Mesenchymal stem cell (in vitro differentiated cells and primary cell): ENCODE results near the gene ADA.

Experiments used
- DNase-seq: peaks from one replicate; pipeline ENCODE4 v3.0.0-alpha.2; 2013
- H2AFZ ChIP-seq: one replicate; pipeline ENCODE4 v1.6.1; 2013; ENCODE audit warnings: low read depth, mild to moderate bottlenecking, control low read depth, inconsistent platforms, low read length, moderate library complexity
- H2AK5ac ChIP-seq: 2 replicates; pipeline ENCODE4 v1.6.1; 2013; ENCODE audit warnings: low read length, moderate library complexity, mild to moderate bottlenecking, inconsistent platforms; ENCODE audit not compliant: severe bottlenecking
- H2BK120ac ChIP-seq: one replicate; pipeline ENCODE4 v1.6.1; 2013; ENCODE audit warnings: low read depth, mild to moderate bottlenecking, inconsistent platforms, low read length, moderate library complexity
- H2BK12ac ChIP-seq, 2 experiments: one replicate each; pipeline ENCODE4 v1.6.1; 2013; ENCODE audit warnings: inconsistent platforms in 2 of 2, low read length in 2 of 2, mild to moderate bottlenecking in 2 of 2, moderate library complexity in 2 of 2, control low read depth in 1 of 2
- H2BK15ac ChIP-seq: one replicate; pipeline ENCODE4 v1.6.1; 2013; ENCODE audit warnings: mild to moderate bottlenecking, low read depth, inconsistent platforms; ENCODE audit not compliant: poor library complexity, severe bottlenecking
- H2BK5ac ChIP-seq: 2 replicates; pipeline ENCODE4 v1.6.1; 2013; ENCODE audit warnings: low read depth, mild to moderate bottlenecking, low read length, control low read depth, inconsistent platforms; ENCODE audit not compliant: poor library complexity, severe bottlenecking
- H3K14ac ChIP-seq, 2 experiments: one replicate each; pipeline ENCODE4 v1.6.1; 2013; ENCODE audit warnings: inconsistent platforms in 2 of 2, low read length in 2 of 2, control low read depth in 1 of 2, mild to moderate bottlenecking in 1 of 2, moderate library complexity in 1 of 2
- H3K18ac ChIP-seq, 2 experiments: one replicate each; pipeline ENCODE4 v1.6.1; 2013; ENCODE audit warnings: inconsistent platforms in 2 of 2, low read length in 2 of 2, control low read depth in 1 of 2, low read depth in 1 of 2, mild to moderate bottlenecking in 1 of 2
- H3K23ac ChIP-seq, 2 experiments: one replicate each; pipeline ENCODE4 v1.6.1; 2013; ENCODE audit warnings: inconsistent platforms in 2 of 2, low read length in 2 of 2, mild to moderate bottlenecking in 2 of 2, moderate library complexity in 2 of 2, control low read depth in 1 of 2
- H3K27ac ChIP-seq: 2 replicates; pipeline ENCODE4 v1.5.1; 2013; ENCODE audit warnings: mild to moderate bottlenecking, moderate library complexity, low read length, control low read depth, inconsistent platforms; ENCODE audit not compliant: poor library complexity, severe bottlenecking
- H3K27me3 ChIP-seq, 2 experiments: 2 replicates each; pipeline versions ENCODE4 v1.6.1 to v1.7.0; 2013; ENCODE audit warnings: low read length in 2 of 2, mild to moderate bottlenecking in 2 of 2, moderate library complexity in 2 of 2, control low read depth in 1 of 2, inconsistent platforms in 1 of 2; ENCODE audit not compliant: control insufficient read depth in 1 of 2, insufficient read depth in 1 of 2
- H3K36me3 ChIP-seq, 2 experiments: 2 replicates each; pipeline versions ENCODE4 v1.6.1 to v1.7.0; 2013; ENCODE audit warnings: low read length in 2 of 2, control low read depth in 1 of 2, inconsistent platforms in 1 of 2, low read depth in 1 of 2, mild to moderate bottlenecking in 1 of 2; ENCODE audit not compliant: insufficient read depth in 2 of 2, control insufficient read depth in 1 of 2
- H3K4ac ChIP-seq, 2 experiments: one replicate each; pipeline ENCODE4 v1.6.1; 2013; ENCODE audit warnings: inconsistent platforms in 2 of 2, low read length in 2 of 2, mild to moderate bottlenecking in 2 of 2, moderate library complexity in 2 of 2, control low read depth in 1 of 2, low read depth in 1 of 2
- H3K4me1 ChIP-seq: 2 replicates; pipeline ENCODE4 v1.6.1; 2013; ENCODE audit warnings: low read depth, low read length, control low read depth; ENCODE audit not compliant: control insufficient read depth, insufficient read depth
- H3K4me2 ChIP-seq: 2 replicates; pipeline ENCODE4 v1.6.1; 2013; ENCODE audit warnings: low read length, mild to moderate bottlenecking, inconsistent platforms; ENCODE audit not compliant: poor library complexity, severe bottlenecking
- H3K4me3 ChIP-seq, 2 experiments: 2 replicates each; pipeline versions ENCODE4 v1.5.1 to v1.7.0; 2013; ENCODE audit warnings: low read length in 2 of 2, mild to moderate bottlenecking in 2 of 2, control low read depth in 1 of 2, low read depth in 1 of 2; ENCODE audit not compliant: insufficient read depth in 1 of 2
- H3K79me1 ChIP-seq: replicated peaks from 2 replicates; pipeline ENCODE4 v1.6.1; 2013; ENCODE audit warnings: mild to moderate bottlenecking, control low read depth, low read length, inconsistent platforms; ENCODE audit not compliant: poor library complexity, severe bottlenecking
- H3K9ac ChIP-seq: 2 replicates; pipeline ENCODE4 v1.7.0; 2013; ENCODE audit warnings: mild to moderate bottlenecking, low read length, moderate library complexity
- H3K9me3 ChIP-seq: 2 replicates; pipeline ENCODE4 v1.7.0; 2013; ENCODE audit warnings: mild to moderate bottlenecking, low read length; ENCODE audit not compliant: control insufficient read depth
- H4K8ac ChIP-seq: one replicate; pipeline ENCODE4 v1.6.1; 2013; ENCODE audit warnings: inconsistent platforms, mild to moderate bottlenecking, low read length, moderate library complexity
- H4K91ac ChIP-seq: one replicate; pipeline ENCODE4 v1.6.1; 2013; ENCODE audit warnings: mild to moderate bottlenecking, low read length, inconsistent platforms
- WGBS: methylation state at CpG from one replicate; pipeline ENCODE4 v1.1.7; 2013; ENCODE audit warnings: mixed read lengths; 5-methylcytosine and 5-hydroxymethylcytosine counted together

Gene ADA

DNA sequence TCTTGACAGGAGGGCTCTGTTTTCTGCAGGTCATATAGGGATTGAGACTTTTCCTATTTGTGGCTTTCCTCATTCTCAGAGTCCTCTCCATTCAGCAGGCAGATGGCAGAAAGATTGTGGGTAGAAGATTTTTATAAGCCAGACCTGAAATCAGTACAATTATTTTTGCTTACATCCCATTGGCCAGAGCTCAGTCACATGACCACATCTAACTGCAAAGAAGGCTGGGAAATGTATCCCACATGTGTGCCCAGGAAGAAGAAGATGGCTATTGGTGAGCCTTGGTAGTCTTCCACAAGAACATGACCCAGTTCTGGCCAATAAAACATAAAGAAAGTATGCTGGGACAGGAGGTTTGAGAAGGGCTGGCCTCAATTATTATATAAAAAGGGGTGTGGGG is 42.1 kb upstream of the ADA start:
- Histone ChIP-seq H3K4me1 (peaks cover 19% of the 10 kb centered on the region), H3K18ac (peak overlapping the region; percentile 59 to 79), H3K79me1 (no peaks in the 10 kb centered on the region), H4K91ac (no peak overlapping the region), H2BK15ac (no peak overlapping the region), H2BK12ac (peak overlapping the region; percentile 59 to 89), H2BK5ac (peak overlapping the region; percentile 33), H3K4me2 (no peak overlapping the region), H3K4me3 (no peak overlapping the region), H3K9me3 (no peaks in the 10 kb centered on the region), H3K14ac (no peak overlapping the region), H3K27me3 (no peaks in the 10 kb centered on the region), H3K4ac (peak overlapping the region in 1 of 2 experiments; percentile 46), H3K36me3 (no peaks in the 10 kb centered on the region), H2AK5ac (peak overlapping the region; percentile 100), H2AFZ (no peak overlapping the region), H2BK120ac (no peak overlapping the region), H3K27ac (peak overlapping the region; percentile 74), H4K8ac (no peak overlapping the region), H3K9ac (peak overlapping the region; percentile 73), H3K23ac (no peak overlapping the region)
- no peak for DNase-seq

- Histone ChIP-seq H2AK5ac (peak overlapping the region; percentile 100), H3K36me3 (no peaks in the 10 kb centered on the region), H2BK12ac (peak overlapping the region; percentile 59 to 89), H3K4me1 (peaks cover 13% of the 10 kb centered on the region), H3K23ac (no peak overlapping the region), H2AFZ (no peak overlapping the region), H3K79me1 (no peaks in the 10 kb centered on the region), H2BK5ac (peak overlapping the region; percentile 33), H4K8ac (peak overlapping the region; percentile 72), H3K9me3 (no peaks in the 10 kb centered on the region), H3K4me3 (no peak overlapping the region), H3K14ac (no peak overlapping the region), H3K4me2 (no peak overlapping the region), H3K27me3 (no peaks in the 10 kb centered on the region), H3K4ac (peak overlapping the region in 1 of 2 experiments; percentile 46), H2BK15ac (no peak overlapping the region), H3K27ac (peak overlapping the region; percentile 91), H4K91ac (peak overlapping the region; percentile 87), H2BK120ac (no peak overlapping the region), H3K18ac (peak overlapping the region; percentile 67 to 79), H3K9ac (peak overlapping the region; percentile 82)
- WGBS = 5% methylated on average over 7 of the region's 7 CpGs
- peak; percentile 97 for DNase-seq
These were observed 41.5 kb upstream of the ADA start for GRCh38 chr20:44692932-44693480.

DNA sequence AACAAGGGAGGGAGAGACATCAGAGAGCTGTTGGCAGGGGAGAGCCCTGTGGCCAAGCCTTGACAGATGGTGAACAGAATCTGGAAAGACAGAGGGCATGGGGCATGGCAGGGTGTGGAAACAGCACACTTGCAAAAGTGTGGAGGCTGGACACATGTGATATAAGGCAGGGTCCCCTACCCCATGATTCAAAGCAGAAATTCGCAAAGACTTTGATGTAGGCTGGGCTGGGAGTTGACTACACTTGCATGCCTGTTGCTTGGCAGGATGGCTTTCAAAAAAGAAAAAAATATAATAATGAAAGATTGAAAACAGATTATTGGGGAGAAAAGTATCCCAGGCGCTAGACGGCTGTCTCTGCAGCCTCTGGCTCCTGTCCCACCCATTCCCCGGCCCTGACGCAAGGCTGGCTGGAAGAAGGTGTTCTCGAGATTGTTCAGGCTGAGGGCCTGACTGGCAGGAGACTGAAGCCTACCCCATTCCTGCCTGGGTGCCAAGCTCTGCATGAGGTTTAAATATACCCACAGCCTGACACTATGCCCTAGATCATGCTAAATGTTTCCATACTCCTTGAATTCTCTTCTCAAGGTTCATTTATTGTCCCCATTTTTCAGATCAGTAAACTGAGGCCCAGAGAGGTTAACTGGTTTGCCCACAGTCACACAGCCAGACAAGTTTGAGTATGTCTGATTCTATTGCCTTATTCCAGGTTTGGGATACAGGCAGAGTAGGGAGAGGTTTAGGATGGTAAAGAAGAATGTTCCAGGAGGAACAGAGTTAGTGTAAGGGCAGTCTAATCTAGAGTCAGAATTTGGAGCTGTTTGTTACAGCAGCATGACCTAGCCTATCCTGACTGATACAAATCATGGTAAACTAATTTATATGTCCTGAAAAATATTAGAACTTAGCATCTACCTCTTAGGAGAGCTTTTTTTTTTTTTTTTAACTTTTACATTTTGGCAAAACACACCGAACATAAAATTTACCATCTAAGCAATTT is 40.2 kb upstream of the ADA start:
- Histone ChIP-seq H3K79me1 (no peaks in the 10 kb centered on the region), H4K91ac (no peak overlapping the region), H3K36me3 (no peaks in the 10 kb centered on the region), H3K4ac (no peak overlapping the region), H3K9ac (peak overlapping the region; percentile 82), H3K9me3 (no peaks in the 10 kb centered on the region), H3K4me1 (peaks cover 13% of the 10 kb centered on the region), H2BK12ac (peak overlapping the region; percentile 23 to 78), H3K14ac (no peak overlapping the region), H4K8ac (no peak overlapping the region), H2AK5ac (peak overlapping the region; percentile 84), H3K18ac (peak overlapping the region; percentile 5 to 79), H3K4me2 (no peak overlapping the region), H2BK120ac (no peak overlapping the region), H2AFZ (no peak overlapping the region), H3K23ac (no peak overlapping the region), H3K27ac (peak overlapping the region; percentile 91), H2BK15ac (peak overlapping the region; percentile 30), H3K27me3 (no peaks in the 10 kb centered on the region), H2BK5ac (no peak overlapping the region), H3K4me3 (no peak overlapping the region)
- no peak for DNase-seq
- WGBS = 96% methylated on average over 7 of the region's 7 CpGs

- Histone ChIP-seq H4K91ac (no peak overlapping the region), H2BK5ac (no peak overlapping the region)
- WGBS = 84% methylated on average over 9 of the region's 9 CpGs
These were observed 39.4 kb upstream of the ADA start for GRCh38 chr20:44690781-44691423.

More at GRCh38 chr20:44690781-44691423, 39.4 kb upstream of the ADA start:
- no peak overlapping the region for H3K4ac ChIP-seq
- no peaks in the 10 kb centered on the region for H3K9me3 ChIP-seq
- no peak overlapping the region for H2BK120ac ChIP-seq
- no peaks in the 10 kb centered on the region for H3K36me3 ChIP-seq
- H3K79me1 ChIP-seq = no peaks in the 10 kb centered on the region
- DNase-seq = no peak
- peak overlapping the region; percentile 26 to 79 for H3K18ac ChIP-seq
- H2BK12ac ChIP-seq = peak overlapping the region; percentile 23 to 78
- H2BK15ac ChIP-seq = no peak overlapping the region
- no peak overlapping the region for H3K23ac ChIP-seq
- no peak overlapping the region for H2AFZ ChIP-seq
- no peak overlapping the region for H3K4me3 ChIP-seq
- H3K9ac ChIP-seq = peak overlapping the region; percentile 62
- peak overlapping the region; percentile 5 for H2AK5ac ChIP-seq
- H3K27me3 ChIP-seq = no peaks in the 10 kb centered on the region
- peaks cover 10% of the 10 kb centered on the region for H3K4me1 ChIP-seq
- H4K8ac ChIP-seq = no peak overlapping the region
- H3K27ac ChIP-seq = no peak overlapping the region
- no peak overlapping the region for H3K4me2 ChIP-seq
- no peak overlapping the region for H3K14ac ChIP-seq
